Stimulated activated CD4-positive, alpha-beta T cell treated with anti-CD3 and anti-CD28 coated beads, Interleukin-2, amount 100 ng/mL, for 48 hours (primary cell): ENCODE data around the gene VDR.
"Not testable (repeated sequence)": the region's sequence is repeated elsewhere in the genome, so short reads cannot be mapped to it uniquely, and the experiment has no call there.

Experiments
- DNase-seq, 2 donors: peaks; one replicate each; pipeline ENCODE4 v3.0.0-alpha.2; 2020

The VDR gene

DNA sequence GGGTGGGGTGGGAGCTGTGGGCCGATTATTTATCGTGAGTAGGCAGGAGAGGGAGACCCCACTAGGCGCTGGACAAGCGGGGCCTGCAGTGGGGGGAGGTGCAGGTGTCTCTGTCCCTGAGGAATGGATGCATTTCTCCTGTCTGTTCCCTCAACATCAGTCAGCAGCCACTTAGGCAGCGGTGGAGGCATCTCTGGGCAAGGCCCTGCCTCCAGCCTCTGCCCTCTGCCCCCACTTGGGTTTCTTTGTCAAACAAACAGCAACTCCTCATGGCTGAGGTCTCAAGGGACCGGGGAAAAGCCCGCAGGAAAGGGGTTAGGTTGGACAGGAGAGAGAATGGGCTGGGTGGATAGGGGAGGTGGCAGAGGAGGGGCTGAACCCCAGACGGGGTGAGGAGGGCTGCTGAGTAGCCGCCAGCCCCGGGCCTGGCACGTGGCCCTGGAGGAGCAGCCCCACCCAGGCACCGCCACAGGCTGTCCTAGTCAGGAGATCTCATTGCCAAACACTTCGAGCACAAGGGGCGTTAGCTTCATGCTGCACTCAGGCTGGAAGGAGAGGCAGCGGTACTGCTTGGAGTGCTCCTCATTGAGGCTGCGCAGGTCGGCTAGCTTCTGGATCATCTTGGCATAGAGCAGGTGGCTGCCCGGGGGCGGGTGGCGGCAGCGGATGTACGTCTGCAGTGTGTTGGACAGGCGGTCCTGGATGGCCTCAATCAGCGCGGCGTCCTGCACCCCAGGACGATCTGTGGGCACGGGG, 60.4 kb downstream of the VDR start:
- DNase-seq, result no peak

DNA sequence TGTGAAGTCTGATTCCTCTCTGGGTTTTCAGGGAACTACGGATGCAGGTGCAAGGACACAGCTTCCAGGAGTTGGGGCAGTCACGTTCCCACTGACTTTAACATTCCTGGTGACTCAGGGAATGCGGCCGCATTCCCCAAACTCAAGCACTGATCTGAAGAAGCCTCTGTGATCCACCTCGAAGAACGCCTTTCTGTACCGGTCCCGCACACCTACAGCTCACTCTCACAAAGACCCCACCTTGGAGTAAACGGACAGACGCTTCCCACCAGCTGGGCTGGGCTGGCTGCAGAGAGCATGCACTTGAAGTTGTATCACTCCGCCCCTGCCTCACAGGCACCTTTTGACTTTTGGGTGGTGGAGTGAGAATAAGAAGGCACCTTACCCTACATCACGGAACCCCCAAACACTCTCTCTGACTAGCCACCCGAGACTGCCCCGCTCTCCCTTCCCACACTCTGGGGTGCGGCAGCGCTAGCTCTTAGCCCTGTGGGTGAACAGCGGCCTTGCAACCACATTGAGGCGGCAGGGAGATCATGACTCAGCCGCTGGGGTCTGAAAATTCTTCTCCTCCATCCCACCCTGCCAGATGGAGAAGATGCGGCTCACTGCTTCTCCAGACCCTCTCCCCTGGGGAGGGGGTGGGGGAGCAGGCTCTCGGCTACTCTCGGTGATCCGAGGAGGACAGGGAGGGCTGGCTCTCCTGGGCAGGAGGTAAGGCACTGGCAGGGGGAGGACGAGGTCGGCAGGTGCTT, 61.4 kb downstream of the VDR start:
- DNase-seq, result no peak

DNA sequence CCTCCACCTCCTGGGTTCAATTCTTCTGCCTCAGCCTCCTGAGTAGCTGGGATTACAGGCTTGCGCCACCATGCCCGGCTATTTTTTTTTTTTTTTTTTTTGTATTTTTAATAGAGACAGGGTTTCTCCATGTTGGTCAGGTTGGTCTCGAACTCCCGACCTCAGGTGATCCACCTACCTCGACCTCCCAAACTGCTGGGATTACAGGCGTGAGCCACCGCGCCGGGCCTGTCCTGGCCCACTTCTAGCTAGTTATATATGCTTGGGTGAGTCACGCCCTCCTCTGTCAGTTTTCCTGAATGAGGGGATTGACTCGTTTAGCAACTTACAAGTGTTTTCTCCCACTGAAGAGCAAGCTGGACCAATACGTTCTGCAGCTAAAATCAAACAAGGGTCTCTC, 62.3 kb downstream of the VDR start:
- not testable (repeated sequence) for DNase-seq

DNA sequence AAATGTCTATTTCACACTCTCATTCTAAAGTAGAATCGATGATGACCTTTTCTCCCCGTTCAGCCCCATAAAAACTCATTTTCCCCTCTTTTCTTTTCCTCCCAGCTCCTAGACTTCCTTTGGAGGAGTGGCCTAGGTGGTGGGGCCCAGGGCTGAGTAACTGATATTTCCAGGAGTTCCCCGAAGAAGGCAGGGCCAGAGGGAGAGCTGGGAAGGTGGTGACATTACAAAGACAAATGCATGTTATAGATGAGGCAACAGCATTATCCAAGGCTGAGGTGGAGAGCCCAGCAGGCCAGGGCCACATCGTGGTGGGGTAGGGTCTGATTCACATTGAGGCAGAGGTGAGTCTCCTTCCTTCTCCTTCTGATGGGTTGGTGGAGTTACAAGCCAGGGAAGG, 62.9 kb downstream of the VDR start:
- no peak for DNase-seq

DNA sequence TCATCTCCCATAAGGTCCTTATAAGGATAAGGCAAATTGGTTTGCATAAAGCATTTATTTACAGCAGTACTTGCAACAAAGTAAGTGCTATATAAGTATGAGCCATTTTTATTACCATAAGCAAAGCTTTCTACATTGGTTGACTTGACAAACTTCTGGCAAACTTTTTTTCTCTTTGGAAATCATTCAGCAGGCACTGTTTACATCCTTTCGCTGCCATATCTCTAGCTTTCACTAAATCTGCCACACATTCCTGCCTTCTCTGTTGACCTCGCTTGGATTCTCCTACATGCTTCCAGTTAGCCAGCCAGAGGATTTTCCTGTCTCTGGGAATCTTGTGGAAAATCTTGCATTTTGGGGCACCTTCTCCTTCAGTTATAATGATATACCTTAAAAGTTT, 63.3 kb downstream of the VDR start:
- no peak for DNase-seq

DNA sequence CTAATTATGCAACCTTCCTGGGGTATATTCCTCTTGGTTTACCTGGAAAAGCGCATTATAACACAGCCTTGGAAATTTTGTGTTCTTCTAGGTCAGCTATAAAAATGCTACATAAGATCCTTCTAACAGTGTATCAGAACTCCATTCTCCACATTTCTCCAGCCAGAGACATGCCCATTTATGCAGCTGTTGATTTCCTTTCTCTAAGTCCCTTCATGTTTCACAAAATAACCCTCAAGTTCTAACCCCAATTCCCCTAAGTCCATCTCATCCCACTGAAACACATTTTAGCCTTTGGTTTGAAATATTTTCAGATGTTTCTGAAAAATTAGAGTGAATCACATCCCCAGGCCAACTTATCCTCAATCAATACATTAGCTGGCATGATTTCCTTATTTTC, 64.2 kb downstream of the VDR start:
- DNase-seq, result no peak

DNA sequence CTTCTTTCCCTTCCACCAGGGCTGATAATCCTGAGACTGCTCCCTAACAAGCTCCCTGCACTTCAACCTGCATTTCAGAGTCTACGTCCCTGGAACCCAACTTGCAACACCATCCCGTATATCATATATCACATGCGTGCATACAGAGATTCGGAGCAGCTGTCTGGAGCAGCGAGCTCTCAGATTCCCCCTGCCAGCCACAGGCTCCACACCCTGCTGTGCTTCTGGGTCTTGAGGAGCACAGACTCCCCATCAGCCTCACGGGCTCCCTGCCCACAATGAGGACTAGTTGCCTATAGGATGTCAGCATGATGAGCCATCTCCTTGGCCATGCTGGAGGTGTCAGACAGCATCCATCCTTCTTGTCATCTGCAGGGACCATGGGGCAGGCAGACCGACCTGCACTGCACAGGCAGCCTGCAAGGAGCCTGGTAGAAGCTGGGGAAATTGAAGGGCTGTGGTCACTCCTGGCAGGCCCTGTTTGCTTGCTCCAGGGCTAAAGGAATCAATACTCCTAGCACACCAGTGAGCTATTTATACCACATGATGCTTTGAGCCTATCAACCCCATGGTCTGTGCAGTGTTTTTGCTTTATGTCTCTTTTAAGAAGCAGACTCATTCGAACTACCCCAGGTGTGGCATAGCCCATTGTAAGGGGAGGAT, 65.4 kb downstream of the VDR start:
- no peak for DNase-seq

DNA sequence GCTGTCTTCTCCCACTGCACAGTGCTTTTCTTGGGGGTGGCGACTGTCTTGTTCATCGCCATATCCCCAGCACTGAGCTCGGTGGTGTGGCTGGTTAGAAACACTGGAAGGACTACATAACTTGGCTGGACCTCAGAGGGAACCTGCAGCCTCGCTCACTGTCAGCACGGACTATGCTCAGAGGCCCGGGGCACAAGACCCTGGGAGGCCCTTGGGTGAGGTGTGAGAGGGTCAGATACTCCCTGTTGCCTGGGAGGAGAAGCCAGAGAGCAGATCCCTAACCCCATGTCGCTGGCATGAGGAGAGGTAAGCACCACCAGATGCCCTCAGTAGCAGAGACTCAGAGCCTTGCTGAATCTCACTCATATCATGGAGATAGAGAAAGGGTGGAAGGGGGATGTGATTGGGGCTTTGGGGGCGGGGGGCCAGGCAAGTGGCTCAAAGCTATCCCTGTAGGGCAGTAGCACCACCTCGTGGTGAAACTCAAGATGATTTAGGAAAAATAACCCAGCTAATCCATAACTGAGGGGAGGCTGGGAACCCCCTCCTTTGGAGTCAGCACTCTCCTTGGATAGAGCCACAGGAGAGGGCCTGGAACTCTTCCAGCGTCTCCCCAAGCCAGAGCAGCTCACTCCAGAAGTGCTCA, 66.4 kb downstream of the VDR start:
- DNase-seq, result no peak

DNA sequence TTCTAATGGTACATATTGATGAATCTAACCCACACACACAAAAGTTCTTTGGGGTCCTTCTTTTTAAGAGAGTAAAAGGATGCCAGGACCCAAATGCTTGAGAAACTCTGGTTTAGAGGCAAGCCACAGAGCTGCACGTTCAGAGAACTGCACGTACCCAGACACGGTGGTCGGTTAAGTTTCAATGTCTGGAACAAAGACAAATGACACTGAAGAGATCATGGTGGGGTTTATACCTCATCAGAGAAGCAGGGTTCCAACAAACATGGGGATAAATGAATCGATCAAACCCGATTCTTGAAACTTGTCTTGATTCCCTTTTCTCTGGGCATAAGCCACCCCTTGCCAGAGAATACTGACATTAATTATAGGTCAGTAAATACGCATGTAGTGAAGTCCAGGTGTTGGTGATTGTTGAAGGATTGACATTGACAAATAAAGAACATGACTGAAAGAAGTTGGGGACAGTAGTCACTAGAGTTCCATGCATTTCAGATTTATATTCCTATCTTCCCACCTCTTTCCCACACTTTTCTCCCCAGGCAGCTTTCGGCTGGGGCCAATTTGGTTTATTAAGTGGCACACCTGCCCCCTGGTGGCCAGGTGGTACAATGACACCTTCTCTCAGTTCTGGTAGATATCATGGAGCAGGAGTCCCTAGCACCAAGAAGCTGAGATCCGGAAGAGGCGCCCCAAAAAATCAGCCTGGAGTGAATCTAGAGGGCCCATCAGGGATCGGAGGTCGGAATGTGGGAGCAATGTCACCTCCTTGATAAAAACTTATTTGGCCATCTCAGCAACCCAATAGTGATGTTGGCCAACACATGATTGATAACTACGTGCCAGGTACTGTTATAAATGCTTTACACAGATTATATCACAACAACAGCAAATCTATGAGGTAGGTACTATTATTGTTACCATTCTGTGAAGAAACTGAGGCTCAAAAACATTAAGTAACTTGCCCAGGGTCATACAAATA, 67.3 kb downstream of the VDR start:
- DNase-seq, result peak in 1 of 2 donors; percentile 67

DNA sequence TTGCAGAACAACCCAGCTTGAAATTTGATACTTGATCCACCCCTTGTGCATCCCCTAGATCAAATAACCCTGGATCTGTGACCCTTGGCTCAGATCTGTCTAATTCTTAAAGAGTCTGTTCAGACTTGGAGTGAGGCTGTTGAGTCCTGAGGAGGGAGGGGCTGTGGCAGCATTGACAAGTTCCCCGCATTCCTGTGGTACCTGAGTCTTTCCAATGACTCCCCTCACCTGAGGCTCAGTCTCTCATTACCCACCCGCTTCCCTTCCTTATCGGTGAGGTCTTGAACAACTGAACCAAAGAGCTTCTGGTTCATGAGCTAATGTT, 69.0 kb downstream of the VDR start:
- no peak for DNase-seq

DNA sequence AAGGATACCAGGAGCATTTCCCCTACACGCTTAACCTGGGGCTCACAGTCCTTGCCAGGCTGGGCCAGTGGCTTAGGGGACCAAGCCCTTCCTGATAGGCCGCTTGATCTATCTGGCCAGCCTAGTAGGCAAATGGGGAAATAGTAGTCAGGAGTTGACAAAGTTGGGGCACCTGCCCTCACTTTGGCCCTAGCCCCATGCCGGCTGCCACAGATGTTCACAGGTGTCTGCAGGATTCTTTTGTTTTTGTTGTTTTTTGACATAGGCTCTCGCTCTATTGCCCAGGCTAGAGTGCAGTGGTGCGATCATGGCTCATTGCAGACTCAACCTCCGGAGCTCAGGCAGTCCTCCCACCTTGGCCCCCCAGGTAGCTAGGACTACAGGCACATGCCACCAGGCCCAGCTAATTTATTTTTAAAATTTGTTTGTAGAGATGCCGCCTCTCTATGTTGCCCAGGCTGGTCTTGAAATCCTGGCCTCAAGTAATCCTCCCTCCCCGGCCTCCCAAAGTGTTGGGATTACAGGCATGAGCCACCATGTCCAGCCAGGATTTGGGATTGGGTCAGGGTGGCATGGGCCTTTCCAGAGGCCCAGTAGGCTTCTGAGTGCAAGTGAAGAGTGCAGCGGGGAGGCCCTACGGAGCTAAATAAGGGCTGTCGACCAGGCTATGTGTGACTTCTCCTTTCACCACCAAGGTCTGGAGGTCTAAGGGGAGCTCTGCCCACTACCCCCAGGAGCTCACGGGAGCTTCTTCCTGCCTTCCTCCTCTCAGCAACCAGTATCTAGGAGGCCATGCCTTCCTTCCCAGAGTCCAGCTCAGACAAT, 69.6 kb downstream of the VDR start:
- no peak for DNase-seq

DNA sequence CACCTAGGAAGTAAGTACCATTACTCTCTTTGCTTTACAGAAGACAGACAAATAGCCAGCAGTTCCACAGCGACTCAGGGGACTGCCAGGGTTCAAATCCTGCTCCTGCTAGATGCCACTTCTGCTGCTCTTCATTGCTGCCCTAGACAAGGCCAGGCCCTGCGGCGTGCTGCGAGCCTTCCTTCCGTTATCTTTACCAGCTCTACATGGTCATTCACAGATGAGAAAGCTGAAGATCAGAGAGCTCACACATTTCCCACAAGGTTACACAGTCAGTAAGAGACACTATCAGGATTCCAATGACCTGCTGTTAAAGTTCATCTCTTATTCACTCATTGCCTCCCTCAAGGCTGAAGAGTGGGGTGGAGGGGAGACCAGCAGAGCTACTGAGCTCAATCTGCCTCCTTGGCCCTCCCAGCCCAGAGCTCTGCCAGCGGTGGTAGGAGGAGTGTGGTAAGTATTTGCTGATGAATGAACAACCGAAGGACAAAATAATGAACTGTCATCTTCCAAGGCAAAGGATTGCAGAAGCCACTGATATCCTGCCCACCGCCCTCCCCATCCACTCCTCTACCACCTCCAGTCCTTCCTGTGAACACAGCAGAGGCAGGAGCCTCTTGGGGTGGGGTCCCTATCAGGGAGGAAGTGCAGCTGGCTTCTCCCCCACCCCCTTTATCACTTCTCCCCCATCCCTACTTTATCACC, 70.4 kb downstream of the VDR start:
- DNase-seq, result no peak

DNA sequence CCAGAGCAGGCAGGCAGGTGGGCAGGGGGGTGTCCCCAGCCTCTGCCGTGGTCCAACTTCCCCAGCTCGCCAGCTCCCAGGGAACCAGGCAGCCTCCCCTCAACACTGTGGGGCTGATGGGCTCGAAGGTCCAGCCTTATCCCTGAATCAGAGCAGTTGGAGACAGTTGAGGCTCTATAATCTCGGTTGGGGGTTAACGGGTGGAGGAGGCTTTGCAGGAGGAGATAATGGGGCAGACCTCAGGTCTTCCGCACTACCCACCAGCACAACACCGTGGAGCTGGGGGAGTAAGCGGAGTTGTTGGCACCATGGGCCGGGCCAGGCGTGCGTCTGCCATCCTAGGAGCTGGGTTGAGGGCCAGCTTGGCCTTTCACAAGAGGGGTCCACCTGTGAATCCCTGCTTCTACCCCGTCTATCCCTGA, 71.2 kb downstream of the VDR start:
- no peak for DNase-seq

DNA sequence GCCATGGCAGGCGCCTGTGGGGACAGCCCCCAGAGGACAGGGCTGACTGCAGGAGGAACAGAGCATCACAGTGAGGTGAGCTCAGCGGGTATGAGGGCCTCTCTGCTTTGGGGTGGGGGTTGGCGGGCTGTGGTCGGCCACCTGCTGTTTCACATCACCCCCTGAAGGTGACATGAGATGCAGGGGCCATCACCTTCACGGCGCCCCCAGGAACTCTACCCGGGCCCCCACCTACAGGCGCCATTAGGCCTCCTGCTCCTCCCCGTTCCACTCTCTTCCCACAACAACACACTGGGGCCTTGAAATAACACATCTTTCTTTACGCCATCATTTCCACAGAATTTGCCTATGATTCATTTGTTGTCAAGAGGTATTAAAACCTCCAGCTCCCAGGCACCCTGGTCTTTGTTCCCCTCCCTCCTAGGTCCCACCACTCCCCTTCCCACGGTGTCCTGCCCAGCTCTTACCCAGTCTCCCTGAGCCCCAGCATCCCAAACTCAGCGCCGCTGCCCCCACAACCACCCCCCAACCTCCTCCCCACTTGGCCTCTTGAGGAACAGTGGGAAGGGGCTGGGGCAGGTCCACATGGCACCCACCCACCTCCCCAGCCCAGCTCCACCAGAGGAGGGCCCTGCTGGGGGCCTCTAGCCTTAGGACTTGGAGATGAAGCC, 72.4 kb downstream of the VDR start:
- DNase-seq, result peak; percentile 59 to 66

DNA sequence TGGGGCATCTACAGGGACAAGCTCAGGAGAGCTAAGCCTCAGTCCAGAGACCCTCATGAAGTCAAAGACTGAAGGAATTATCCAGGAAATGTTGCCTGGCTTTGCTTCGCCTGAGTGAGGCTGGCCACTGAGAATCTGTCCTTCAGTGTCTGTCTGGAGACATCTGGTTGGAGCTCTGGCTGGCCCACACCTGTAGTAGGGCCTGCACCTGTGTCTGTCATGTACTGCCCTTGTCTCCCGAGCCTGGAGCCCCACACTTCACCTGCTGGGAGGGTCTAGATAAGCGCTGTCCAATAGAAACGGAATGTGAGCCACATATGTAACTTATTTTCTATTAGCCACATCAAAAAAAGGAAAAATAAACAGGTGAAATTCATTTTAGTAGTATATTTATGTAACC, 75.2 kb downstream of the VDR start:
- no peak for DNase-seq

DNA sequence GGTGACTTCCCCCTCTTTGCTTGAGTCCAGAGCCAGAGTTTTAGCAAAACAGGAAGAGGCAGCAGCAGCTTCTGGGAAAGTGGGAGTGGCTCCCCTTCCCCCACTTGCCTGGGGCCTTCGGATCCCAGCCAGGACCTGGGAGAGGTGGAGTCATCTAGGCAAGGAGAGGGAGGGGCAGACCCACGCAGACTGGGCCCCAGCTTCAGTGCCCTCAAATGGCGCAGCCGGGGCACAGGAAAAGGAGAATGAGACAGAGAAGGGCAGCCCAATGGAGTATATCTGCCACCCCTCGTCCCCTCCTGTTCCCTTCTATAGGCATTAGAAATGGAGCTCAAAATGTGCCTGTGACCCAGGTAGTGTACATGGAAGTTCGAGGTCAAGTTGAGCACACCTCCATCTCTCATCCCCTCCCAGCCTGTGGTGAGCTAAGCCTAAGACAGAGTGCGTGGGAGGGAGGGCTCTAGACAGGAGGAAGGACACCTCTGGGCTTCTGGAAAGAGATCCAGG, 75.8 kb downstream of the VDR start:
- DNase-seq, result no peak

DNA sequence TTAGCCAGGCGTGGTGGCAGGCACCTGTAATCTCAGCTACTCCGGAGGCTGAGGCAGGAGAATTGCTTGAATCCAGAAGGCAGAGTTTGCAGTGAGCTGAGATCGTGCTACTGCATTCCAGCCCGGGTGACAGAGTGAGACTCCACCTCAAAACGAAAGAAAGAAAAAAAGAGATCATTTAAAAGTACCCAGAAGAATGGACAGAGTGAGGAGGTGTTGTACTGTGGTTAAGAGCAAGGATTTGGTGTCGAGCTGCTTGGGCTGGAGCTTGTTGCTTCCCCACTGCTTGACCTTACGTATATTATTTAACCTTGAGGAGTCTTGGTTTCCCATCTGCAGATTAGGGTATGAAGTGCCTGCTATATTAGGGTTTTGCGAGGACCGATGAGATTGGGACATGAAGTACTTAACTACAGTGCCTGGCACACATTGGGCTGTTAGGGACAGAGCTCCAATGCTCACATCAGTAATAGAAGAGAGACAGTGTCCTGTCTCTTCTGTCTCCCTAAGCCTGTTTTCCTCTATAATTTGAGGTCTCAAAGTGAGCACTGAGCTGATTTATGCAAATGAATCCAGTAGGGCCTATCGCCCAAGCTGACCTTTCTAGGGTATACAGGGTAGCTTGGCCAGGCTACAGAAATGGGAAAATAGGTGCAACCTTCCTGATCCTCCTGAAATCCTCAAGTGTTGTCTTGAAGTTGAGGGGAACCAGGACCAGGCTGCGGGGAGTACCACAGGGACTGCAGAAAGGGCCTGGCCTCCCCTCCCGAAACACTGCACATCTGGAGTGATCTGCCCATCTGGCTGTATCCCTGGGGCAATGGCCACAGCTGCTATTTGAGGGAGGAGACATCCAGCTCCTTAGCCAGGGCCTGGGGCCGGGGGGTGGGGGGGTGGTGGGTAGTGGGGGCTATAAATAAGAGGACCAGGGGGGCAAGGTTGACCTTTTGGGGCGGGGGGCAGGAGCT, 76.5 kb downstream of the VDR start:
- no peak for DNase-seq

DNA sequence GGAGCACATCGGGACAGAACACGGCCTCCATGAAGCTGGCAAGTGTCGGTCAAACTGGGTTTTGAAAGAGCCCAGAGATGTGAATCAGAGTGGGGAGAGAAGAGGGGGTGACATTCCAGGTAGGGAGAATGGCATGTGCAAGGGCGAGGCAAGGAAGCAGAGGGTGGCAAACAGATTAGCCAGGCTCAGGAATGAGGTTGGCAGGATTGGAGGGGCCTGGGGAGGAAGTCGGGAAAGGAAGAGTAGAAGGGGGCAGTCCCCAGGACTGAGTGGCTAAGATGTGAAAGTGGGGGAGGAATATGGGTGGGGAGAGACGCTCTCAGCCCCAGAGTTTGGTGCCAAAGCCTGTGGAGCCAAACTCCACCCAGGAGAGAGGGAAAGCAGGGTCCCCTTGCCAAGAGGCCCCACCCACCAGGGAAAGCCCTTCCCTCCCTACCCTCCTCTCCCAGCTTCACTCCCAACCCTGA, 79.6 kb downstream of the VDR start:
- DNase-seq, result no peak

DNA sequence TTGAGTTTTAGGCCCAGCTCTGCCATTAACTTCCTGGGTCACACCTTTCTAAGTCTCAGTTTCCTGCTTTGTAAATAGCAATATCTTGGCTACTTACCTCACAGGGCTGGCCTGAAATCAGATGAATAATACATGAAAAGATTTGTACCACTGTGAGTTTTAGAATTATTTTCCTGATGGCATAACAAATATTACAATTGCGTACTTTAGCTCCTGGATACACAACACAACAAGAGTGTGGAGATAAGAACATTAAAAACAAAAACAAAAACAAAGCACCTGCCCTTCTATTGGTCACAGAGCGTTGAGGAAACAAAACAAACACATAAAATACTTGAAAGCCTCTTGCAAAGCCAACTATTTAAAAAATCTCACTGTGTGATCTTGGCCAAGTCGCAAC, 80.2 kb downstream of the VDR start:
- DNase-seq, result no peak
